KMS-11 (cell line): ENCODE results near the gene ALOXE3.

Source experiments
- H2AFZ ChIP-seq: fragments of 200-600 bp; sonication (generic); 2 replicates; pipeline ENCODE4 v1.6.1; 2016; ENCODE audit warnings: antibody characterized with exemption, mixed run types, low read depth
- H3K27ac ChIP-seq: fragments of 200-600 bp; sonication (generic); 2 replicates; pipeline ENCODE4 v1.6.1; 2016; ENCODE audit warnings: mild to moderate bottlenecking, mixed run types
- H3K27me3 ChIP-seq: fragments of 200-600 bp; sonication (generic); 2 replicates; pipeline ENCODE4 v1.6.1; 2017; ENCODE audit warnings: mild to moderate bottlenecking, low read depth, mixed run types, moderate library complexity; ENCODE audit not compliant: insufficient read depth
- H3K36me3 ChIP-seq: fragments of 200-600 bp; sonication (generic); 2 replicates; pipeline ENCODE4 v1.6.1; 2017; ENCODE audit warnings: mild to moderate bottlenecking, mixed run types; ENCODE audit not compliant: insufficient read depth
- H3K4me1 ChIP-seq: fragments of 200-600 bp; sonication (generic); 2 replicates; pipeline ENCODE4 v1.6.1; 2016; ENCODE audit warnings: mild to moderate bottlenecking, low read depth, mixed run types; ENCODE audit not compliant: poor library complexity, severe bottlenecking
- H3K4me2 ChIP-seq: fragments of 200-600 bp; sonication (generic); 2 replicates; pipeline ENCODE4 v1.7.0; 2016; ENCODE audit warnings: mild to moderate bottlenecking, mixed run types
- H3K4me3 ChIP-seq: fragments of 200-600 bp; sonication (generic); IDR thresholded peaks from 2 replicates; pipeline ENCODE4 v1.6.1; 2017; ENCODE audit warnings: low read depth, low read length, mixed read lengths; ENCODE audit not compliant: insufficient read depth
- H3K79me2 ChIP-seq: fragments of 200-600 bp; sonication (generic); 2 replicates; pipeline ENCODE4 v1.6.1; 2016; ENCODE audit warnings: low read depth, mixed run types; ENCODE audit not compliant: insufficient read depth
- H3K9ac ChIP-seq: fragments of 200-600 bp; sonication (generic); 2 replicates; pipeline ENCODE4 v1.6.1; 2016; ENCODE audit warnings: mild to moderate bottlenecking, mixed run types
- H4K20me1 ChIP-seq: fragments of 200-600 bp; sonication (generic); 2 replicates; pipeline ENCODE4 v1.6.1; 2016; ENCODE audit warnings: mild to moderate bottlenecking, mixed run types; ENCODE audit not compliant: insufficient read depth
- CTCF ChIP-seq: fragments of 200-600 bp; sonication (generic); conservative IDR thresholded peaks from 2 replicates; pipeline ENCODE4 v1.6.1; 2017; ENCODE audit warnings: low read depth, mild to moderate bottlenecking, antibody characterized with exemption, low read length, moderate library complexity, mixed read lengths

ALOXE3 gene

GRCh38 chr17:8141741-8142140 lies 23.4 kb upstream of the ALOXE3 start:
- Histone ChIP-seq H2AFZ (no peak overlapping the region), H3K4me1 (no peaks in the 10 kb centered on the region), H3K4me2 (no peak overlapping the region), H3K27ac (no peak overlapping the region), H3K27me3 (no peaks in the 10 kb centered on the region), H3K4me3 (no peak overlapping the region), H3K36me3 (no peaks in the 10 kb centered on the region), H4K20me1 (no peaks in the 10 kb centered on the region), H3K79me2 (no peaks in the 10 kb centered on the region), H3K9ac (no peak overlapping the region)
- no peak for TF ChIP-seq CTCF

DNA sequence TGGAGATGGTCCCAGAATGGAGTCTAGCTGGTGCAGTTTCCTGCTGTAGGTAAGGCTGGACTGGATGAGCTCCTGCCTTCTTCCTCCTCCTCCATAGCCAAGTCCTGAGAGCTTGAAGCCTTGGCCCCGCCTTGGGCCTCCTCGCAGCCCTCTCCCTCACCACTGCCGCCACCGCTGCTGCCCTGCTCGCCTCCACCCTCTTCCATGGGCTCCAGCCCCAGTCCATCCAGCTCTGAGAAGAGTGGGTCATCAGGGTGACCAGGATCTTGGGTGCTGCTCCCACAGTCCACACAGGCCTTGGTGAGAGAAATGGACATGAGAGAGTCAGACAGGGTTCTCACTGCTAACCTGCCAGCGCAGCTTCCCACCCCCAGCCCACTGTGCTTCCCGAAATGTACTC lies 22.7 kb upstream of the ALOXE3 start:
- Histone ChIP-seq H3K27me3 (no peaks in the 10 kb centered on the region), H3K4me2 (no peak overlapping the region), H4K20me1 (no peaks in the 10 kb centered on the region), H3K4me1 (no peaks in the 10 kb centered on the region), H3K9ac (no peak overlapping the region), H3K36me3 (no peaks in the 10 kb centered on the region), H2AFZ (no peak overlapping the region), H3K79me2 (no peaks in the 10 kb centered on the region), H3K4me3 (no peak overlapping the region), H3K27ac (no peak overlapping the region)
- no peak for TF ChIP-seq CTCF

GRCh38 chr17:8140065-8141029 lies 22.0 kb upstream of the ALOXE3 start:
- Histone ChIP-seq H3K79me2 (no peaks in the 10 kb centered on the region), H3K4me3 (no peak overlapping the region), H3K27me3 (no peaks in the 10 kb centered on the region), H3K27ac (no peak overlapping the region), H3K9ac (no peak overlapping the region), H3K4me2 (no peak overlapping the region), H3K4me1 (no peaks in the 10 kb centered on the region), H4K20me1 (no peaks in the 10 kb centered on the region), H2AFZ (no peak overlapping the region), H3K36me3 (no peaks in the 10 kb centered on the region)
- no peak for TF ChIP-seq CTCF

- peak overlapping the region; percentile 51; the same call in 1 of the 2 replicates for H3K9ac ChIP-seq
- H3K36me3 ChIP-seq: no peaks in the 10 kb centered on the region
- H3K79me2 ChIP-seq: no peaks in the 10 kb centered on the region
- H2AFZ ChIP-seq: peak overlapping the region; percentile 49; the same call in 1 of the 2 replicates
- no peak overlapping the region for H3K4me3 ChIP-seq
- no peaks in the 10 kb centered on the region for H4K20me1 ChIP-seq
- H3K27ac ChIP-seq: peak overlapping the region; percentile 82
- H3K27me3 ChIP-seq: no peaks in the 10 kb centered on the region
- TF ChIP-seq CTCF: peak; percentile 37; the same call in 1 of the 2 replicates
- H3K4me1 ChIP-seq: no peaks in the 10 kb centered on the region
- no peak overlapping the region for H3K4me2 ChIP-seq
These were observed 20.5 kb upstream of the ALOXE3 start for GRCh38 chr17:8138672-8139371.
